ENCODE data around the gene PAK3.

DNA sequence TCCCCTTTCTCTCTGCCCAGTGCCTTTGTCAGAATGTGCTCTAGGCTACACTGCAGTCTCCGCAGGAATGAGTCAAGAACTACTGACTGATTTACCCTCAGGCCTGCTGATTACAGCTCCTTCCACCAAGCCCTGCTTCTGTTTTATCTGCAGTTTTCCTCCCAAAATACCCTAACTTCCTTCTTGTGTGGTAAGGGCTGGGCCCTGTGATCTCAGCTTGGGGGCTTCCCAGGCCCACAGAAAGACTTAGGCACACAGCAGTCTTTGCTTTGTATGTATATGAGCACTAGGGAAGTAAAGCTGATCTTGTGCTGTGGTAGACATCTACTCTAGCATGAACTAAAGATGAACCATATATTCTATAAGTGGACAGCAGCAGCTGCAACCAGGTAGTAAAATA is 18.8 kb downstream of the PAK3 start:
- no peak for TF ChIP-seq CTCF (IDR thresholded peaks at IDR 0.05)
- no peak for TF ChIP-seq POLR2A (IDR thresholded peaks at IDR 0.05)
- TF ChIP-seq POLR2AphosphoS5 (IDR thresholded peaks at IDR 0.05) = no peak
- no peak for TF ChIP-seq EP300 (IDR thresholded peaks at IDR 0.05)

All from stomach (tissue), 4 donors.